IPS DF 6.9 (cell line): ENCODE data around the gene OR2A12.

ENCODE experiments used
- DNase-seq: peaks from one replicate; pipeline ENCODE4 v3.0.0-alpha.2; 2013; ENCODE audit warnings: low read depth, low spot score
- H3K27ac ChIP-seq: one replicate; pipeline ENCODE4 v1.5.1; 2013; ENCODE audit warnings: low read length, control low read depth
- H3K27me3 ChIP-seq: 2 replicates; pipeline ENCODE4 v1.6.1; 2013; ENCODE audit warnings: mild to moderate bottlenecking, low read length; ENCODE audit not compliant: control insufficient read depth, insufficient read depth
- H3K36me3 ChIP-seq: 2 replicates; pipeline ENCODE4 v1.6.1; 2013; ENCODE audit warnings: low read length; ENCODE audit not compliant: control insufficient read depth, insufficient read depth
- H3K4me1 ChIP-seq: 2 replicates; pipeline ENCODE4 v1.6.1; 2013; ENCODE audit warnings: low read length; ENCODE audit not compliant: control insufficient read depth, insufficient read depth
- H3K4me3 ChIP-seq: 2 replicates; pipeline ENCODE4 v1.5.1; 2013; ENCODE audit warnings: mild to moderate bottlenecking, low read length
- H3K9me3 ChIP-seq: 2 replicates; pipeline ENCODE4 v1.6.1; 2013; ENCODE audit warnings: low read length, inconsistent platforms; ENCODE audit not compliant: control insufficient read depth, insufficient read depth
- WGBS: extraction: QIAGEN DNeasy Blood & Tissue Kit; methylation state at CpG from one replicate; pipeline ENCODE4 v1.1.7; 2013; ENCODE audit warnings: mixed read lengths, missing lambda C conversion rate; ENCODE audit not compliant: insufficient read length, insufficient coverage; 5-methylcytosine and 5-hydroxymethylcytosine counted together

Gene OR2A12

DNA sequence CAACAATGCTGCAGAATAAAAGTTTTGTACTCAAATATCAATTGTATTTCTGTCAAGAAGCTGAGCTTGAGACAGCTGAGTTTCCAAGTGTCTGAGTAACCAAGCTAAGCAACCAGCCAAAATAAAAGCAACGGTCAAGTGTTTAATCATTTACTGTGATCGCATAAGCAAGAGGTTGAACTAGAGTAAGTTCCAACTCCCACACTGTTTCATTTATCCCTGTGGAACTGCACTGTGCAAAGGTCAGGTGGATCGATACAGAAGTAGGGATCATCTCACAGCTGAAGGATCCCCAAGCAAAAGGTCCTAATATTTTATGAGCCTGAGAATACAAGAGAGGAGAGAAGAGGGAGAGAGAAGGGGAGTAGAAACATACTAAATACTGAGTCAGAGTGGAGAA is 58.3 kb downstream of the OR2A12 start:
- WGBS, result no CpG with 5 or more reads among the region's 3 CpGs
- H3K4me3 ChIP-seq, result no peak overlapping the region
- no peaks in the 10 kb centered on the region for H3K27me3 ChIP-seq
- H3K36me3 ChIP-seq, result no peaks in the 10 kb centered on the region
- no peak overlapping the region for H3K27ac ChIP-seq
- H3K4me1 ChIP-seq, result no peaks in the 10 kb centered on the region
- no peaks in the 10 kb centered on the region; the same call in 1 of the 2 replicates for H3K9me3 ChIP-seq
- DNase-seq, result no peak

DNA sequence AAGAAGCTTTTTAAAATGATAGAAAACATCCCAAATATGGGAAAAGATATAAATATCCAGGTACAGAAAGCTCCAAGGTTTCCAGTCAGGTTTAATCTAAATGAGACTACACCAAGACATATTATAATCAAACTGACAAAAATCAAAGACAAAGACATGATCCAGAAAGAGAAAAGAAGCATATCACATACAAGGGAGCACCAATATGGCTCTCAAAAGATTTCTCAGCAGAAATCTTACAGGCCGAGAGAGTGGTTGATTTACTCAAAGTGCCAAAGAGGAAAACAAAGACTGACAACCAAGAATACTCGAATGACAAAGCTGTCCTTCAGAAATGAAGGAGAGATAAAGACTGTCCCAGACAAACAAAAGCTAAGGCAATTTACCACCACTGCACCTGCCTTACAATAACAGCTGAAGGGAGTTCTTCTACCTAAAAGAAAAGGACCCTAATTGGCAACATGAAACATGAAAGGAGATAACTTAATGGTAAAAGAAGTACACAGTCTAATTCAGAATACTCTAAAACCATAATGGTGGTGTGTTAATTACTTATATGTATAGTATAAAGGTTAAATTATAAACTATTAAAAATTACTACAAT is 62.2 kb downstream of the OR2A12 start:
- Histone ChIP-seq H3K4me1 (no peaks in the 10 kb centered on the region), H3K9me3 (no peaks in the 10 kb centered on the region; the same call in 1 of the 2 replicates), H3K27me3 (no peaks in the 10 kb centered on the region), H3K36me3 (no peaks in the 10 kb centered on the region), H3K27ac (no peak overlapping the region), H3K4me3 (no peak overlapping the region)
- no peak for DNase-seq
- no CpG with 5 or more reads among the region's 2 CpGs for WGBS
